H1 (cell line): ENCODE data around the gene CAPNS1. TPM values are rescaled to one million over a fixed set of nuclear protein-coding genes. Genes with fewer than 3 reads are reported as not detected.

Experiments
- CTCF ChIA-PET: fragments of 300-600 bp; sonication (Branson Sonifier 250); formaldehyde crosslinking; loops from one replicate; lab custom pipeline; 2021; ENCODE audit not compliant: partially characterized antibody; lab: Charles Lee
- POLR2A ChIA-PET: fragments of 300-600 bp; sonication (Branson Sonifier 250); formaldehyde crosslinking; loops from one replicate; lab custom pipeline; 2021; ENCODE audit warnings: inconsistent platforms; ENCODE audit not compliant: partially characterized antibody; lab: Charles Lee
- DNase-seq, 2 experiments: peaks; one replicate each; pipeline versions ENCODE4 v3.0.0 to v3.0.0-alpha.2; 2010 to 2022; ENCODE audit warnings: low spot score in 2 of 2, low read depth in 1 of 2, mixed read lengths in 1 of 2
- FAIRE-seq: peaks from 2 replicates; lab custom pipeline; 2011; peaks lifted over from hg19 to GRCh38; lab: Jason Lieb, UNC
- H2AFZ ChIP-seq: 2 replicates; pipeline ENCODE4 v1.8.1; 2012; ENCODE audit warnings: low read length, inconsistent platforms
- H2AK5ac ChIP-seq: 2 replicates; pipeline ENCODE4 v1.6.1; 2013; ENCODE audit warnings: low read depth, low read length
- H2BK120ac ChIP-seq: replicated peaks from 2 replicates; pipeline ENCODE3; 2013; ENCODE audit warnings: low read depth, low read length, inconsistent platforms
- H2BK12ac ChIP-seq: 2 replicates; pipeline ENCODE4 v1.6.1; 2013; ENCODE audit warnings: low read depth, low read length
- H2BK15ac ChIP-seq: 2 replicates; pipeline ENCODE4 v1.6.1; 2013; ENCODE audit warnings: low read length
- H2BK20ac ChIP-seq: 2 replicates; pipeline ENCODE4 v1.6.1; 2013; ENCODE audit warnings: low read length
- H2BK5ac ChIP-seq: 2 replicates; pipeline ENCODE4 v1.6.1; 2013; ENCODE audit warnings: low read depth, low read length
- H3K14ac ChIP-seq: 2 replicates; pipeline ENCODE4 v1.6.1; 2013; ENCODE audit warnings: inconsistent platforms; ENCODE audit not compliant: insufficient read length
- H3K18ac ChIP-seq: 2 replicates; pipeline ENCODE4 v1.6.1; 2013; ENCODE audit warnings: low read length; ENCODE audit errors: extremely low read depth
- H3K23ac ChIP-seq: 2 replicates; pipeline ENCODE4 v1.6.1; 2013; ENCODE audit warnings: inconsistent platforms; ENCODE audit not compliant: insufficient read length
- H3K23me2 ChIP-seq: 2 replicates; pipeline ENCODE4 v1.6.1; 2013; ENCODE audit warnings: low read depth, low read length
- H3K27ac ChIP-seq: 2 replicates; pipeline ENCODE4 v1.6.1; 2011; ENCODE audit warnings: low read depth, low read length, inconsistent platforms
- H3K27me3 ChIP-seq, 4 experiments: replicated peaks in 1 of 4; 1 replicate in 1 of 4; 2 replicates in 3 of 4; pipeline versions ENCODE4 v1.6.1 to v1.8.1; 2011 to 2013; ENCODE audit warnings: low read length in 3 of 4, mild to moderate bottlenecking in 3 of 4, inconsistent platforms in 2 of 4, mixed read lengths in 2 of 4, moderate library complexity in 1 of 4; ENCODE audit not compliant: control insufficient read depth in 3 of 4, insufficient read depth in 3 of 4; ENCODE audit errors: extremely low read depth in 1 of 4
- H3K36me3 ChIP-seq, 4 experiments: 2 replicates each; pipeline versions ENCODE4 v1.6.1 to v1.8.1; 2011 to 2013; ENCODE audit warnings: mild to moderate bottlenecking in 4 of 4, low read length in 3 of 4, moderate library complexity in 2 of 4, control low read depth in 1 of 4, inconsistent platforms in 1 of 4; ENCODE audit not compliant: insufficient read depth in 4 of 4, control insufficient read depth in 2 of 4
- H3K4ac ChIP-seq: replicated peaks from 2 replicates; pipeline ENCODE3; 2013; ENCODE audit warnings: low read length, low read depth, mixed read lengths, inconsistent platforms; ENCODE audit not compliant: insufficient read length
- H3K4me1 ChIP-seq, 4 experiments: replicated peaks in 1 of 4; 1 replicate in 1 of 4; 2 replicates in 3 of 4; pipeline versions ENCODE4 v1.6.1 to v1.8.1; 2011 to 2013; ENCODE audit warnings: low read length in 3 of 4, inconsistent platforms in 2 of 4, mixed read lengths in 1 of 4; ENCODE audit not compliant: insufficient read depth in 4 of 4, control insufficient read depth in 3 of 4
- H3K4me2 ChIP-seq, 2 experiments: 2 replicates each; pipeline versions ENCODE4 v1.6.1 to v1.8.1; 2011 to 2013; ENCODE audit warnings: low read depth in 2 of 2, low read length in 2 of 2, control low read depth in 1 of 2, inconsistent platforms in 1 of 2, mild to moderate bottlenecking in 1 of 2; ENCODE audit not compliant: insufficient read depth in 1 of 2
- H3K4me3 ChIP-seq, 4 experiments: fragments of 200-600, 300-600 bp in 1 of 4; sonication (generic), shearing (Covaris generic), sonication (Bioruptor Twin) in 1 of 4; 2 replicates each; pipeline versions ENCODE4 v1.5.1 to v1.8.1; 2011 to 2016; ENCODE audit warnings: low read length in 4 of 4, low read depth in 3 of 4, control low read depth in 2 of 4, inconsistent platforms in 2 of 4, mild to moderate bottlenecking in 2 of 4, mixed read lengths in 1 of 4, moderate library complexity in 1 of 4; ENCODE audit not compliant: insufficient read depth in 2 of 4; ENCODE audit errors: extremely low read depth in 1 of 4
- H3K56ac ChIP-seq: replicated peaks from 2 replicates; pipeline ENCODE3; 2013; ENCODE audit warnings: low read depth, mild to moderate bottlenecking, mixed read lengths, low read length, inconsistent platforms; ENCODE audit not compliant: insufficient read length
- H3K79me1 ChIP-seq: 2 replicates; pipeline ENCODE4 v1.6.1; 2013; ENCODE audit warnings: low read depth, low read length, control low read depth
- H3K79me2 ChIP-seq, 2 experiments: 2 replicates each; pipeline versions ENCODE4 v1.6.1 to v1.8.1; 2012 to 2013; ENCODE audit warnings: low read length in 2 of 2, mild to moderate bottlenecking in 2 of 2, inconsistent platforms in 1 of 2; ENCODE audit not compliant: insufficient read depth in 2 of 2, control insufficient read depth in 1 of 2
- H3K9ac ChIP-seq, 4 experiments: replicated peaks in 1 of 4; 1 replicate in 1 of 4; 2 replicates in 3 of 4; pipeline versions ENCODE4 v1.6.1 to v1.8.1; 2011 to 2013; ENCODE audit warnings: low read depth in 3 of 4, low read length in 3 of 4, control low read depth in 2 of 4, mild to moderate bottlenecking in 2 of 4, moderate library complexity in 2 of 4, inconsistent platforms in 1 of 4; ENCODE audit errors: extremely low read depth in 1 of 4
- H3K9me3 ChIP-seq, 2 experiments: 2 replicates each; pipeline versions ENCODE4 v1.6.1 to v1.8.1; 2012 to 2013; ENCODE audit warnings: mild to moderate bottlenecking in 2 of 2, moderate library complexity in 2 of 2, control low read depth in 1 of 2, inconsistent platforms in 1 of 2, low read depth in 1 of 2, low read length in 1 of 2, mixed read lengths in 1 of 2; ENCODE audit not compliant: insufficient read depth in 2 of 2
- H4K20me1 ChIP-seq, 2 experiments: replicated peaks in 1 of 2; 2 replicates each; pipeline versions ENCODE3 to v1.8.1; 2011 to 2013; ENCODE audit warnings: inconsistent platforms in 2 of 2, low read length in 2 of 2, mild to moderate bottlenecking in 1 of 2; ENCODE audit not compliant: insufficient read depth in 2 of 2, control insufficient read depth in 1 of 2
- H4K5ac ChIP-seq: 2 replicates; pipeline ENCODE4 v1.6.1; 2013; ENCODE audit warnings: low read length, low read depth, mixed read lengths, inconsistent platforms; ENCODE audit not compliant: insufficient read length
- H4K8ac ChIP-seq: 2 replicates; pipeline ENCODE4 v1.8.0; 2013; ENCODE audit warnings: mild to moderate bottlenecking, moderate library complexity, low read length, inconsistent platforms; ENCODE audit not compliant: insufficient read depth; ENCODE audit errors: extremely low read depth
- H4K91ac ChIP-seq: replicated peaks from 2 replicates; pipeline ENCODE3; 2013; ENCODE audit warnings: low read length, mixed read lengths, inconsistent platforms; ENCODE audit not compliant: insufficient read length
- CHD1 ChIP-seq: IDR thresholded peaks from 2 replicates; pipeline ENCODE4 v1.6.1; 2012; ENCODE audit warnings: low read depth, low read length, improper control_type of control experiment
- WGBS, 2 experiments: shearing (Covaris generic) in 1 of 2; methylation state at CpG; one replicate each; pipeline versions ENCODE4 v1.1.6 to v1.1.7; 2013 to 2015; ENCODE audit warnings: low lambda C conversion rate in 2 of 2, mixed read lengths in 2 of 2, inconsistent platforms in 1 of 2, low coverage in 1 of 2, missing lambda C conversion rate in 1 of 2; ENCODE audit not compliant: insufficient replicate concordance in 2 of 2, insufficient coverage in 1 of 2, insufficient read length in 1 of 2; ENCODE audit errors: extremely low coverage in 1 of 2, missing lambda C conversion rate in 1 of 2; 5-methylcytosine and 5-hydroxymethylcytosine counted together
- polyA plus RNA-seq, 7 experiments: library from polyadenylated mRNA; depleted of rRNA in 3 of 7; stranded (reverse) in 5 of 7; unstranded in 2 of 7; fragments of >200 nt in 5 of 7; fragments of 200-250 nt in 2 of 7; gene quantifications; 1 replicate in 5 of 7; 2 replicates in 1 of 7; 4 replicates in 1 of 7; pipeline versions ENCODE4 v1.2.1 to v1.2.3, GENCODE V29; 2011 to 2013; ENCODE audit warnings: missing spikeins in 2 of 7, mixed read lengths in 2 of 7
- total RNA-seq: library from RNA; stranded (reverse); fragmentation: NEBNext Ultra II Directional; extraction: Animal tissue kit (Norgen Biotek cat#: 25700); gene quantifications from 2 replicates; pipeline ENCODE4 v1.2.1, GENCODE V29; 2021

The CAPNS1 gene
- total and polyA plus RNA-seq, 2 of the 8 experiments (the other 6 are each of a cell fraction or from before 2014, with no cell fraction given) = 382 to 438 TPM

- no peak for DNase-seq
- ChIA-PET POLR2A (interaction anchor here (2.9 kb wide), 1 partner anchor 10 kb away, joined by 18 read pairs; no protein-coding TSS in a partner anchor), CTCF (interaction anchor here (1.0 to 1.5 kb wide), 4 partner anchors 11 to 57 kb away, joined by 3 to 5 read pairs (median 4); no protein-coding TSS in a partner anchor)
These were observed 26.4 kb upstream of the CAPNS1 start for GRCh38 chr19:36113425-36113824.

More at GRCh38 chr19:36113425-36113824, 26.4 kb upstream of the CAPNS1 start:
- Histone ChIP-seq H4K5ac (no peak overlapping the region), H2BK5ac (no peak overlapping the region), H2BK12ac (no peak overlapping the region), H3K9me3 (no peaks in the 10 kb centered on the region), H3K4ac (no peak overlapping the region), H3K79me2 (peaks cover 0 to 9% of the 10 kb centered on the region in 2 experiments; a peak in 1 of 4 replicates), H4K20me1 (peaks cover 3 to 6% of the 10 kb centered on the region in 2 experiments), H3K27ac (no peak overlapping the region), H3K27me3 (no peaks in the 10 kb centered on the region), H3K56ac (no peak overlapping the region), H3K23ac (no peak overlapping the region), H2BK20ac (no peak overlapping the region), H3K4me2 (peak overlapping the region; percentile 76 to 94), H2BK120ac (no peak overlapping the region), H2BK15ac (no peak overlapping the region), H3K4me3 (peak overlapping the region; percentile 73 to 96 (median 82); a peak in 5 of 8 replicates), H4K91ac (peak overlapping the region; percentile 41), H2AK5ac (no peak overlapping the region), H3K18ac (no peak overlapping the region), H3K79me1 (peaks cover 11% of the 10 kb centered on the region), H4K8ac (no peak overlapping the region), H3K9ac (0 out of 7 replicates have a peak overlapping the region, but pooled peaks of 1 of the 4 experiments have one; percentile 4), H3K36me3 (peaks cover 2 to 15% (median 8%) of the 10 kb centered on the region in 4 experiments; a peak in 5 of 8 replicates), H3K4me1 (peaks cover 8 to 23% (median 18%) of the 10 kb centered on the region in 4 experiments), H3K14ac (no peak overlapping the region), H2AFZ (no peak overlapping the region), H3K23me2 (peaks cover 10% of the 10 kb centered on the region)
- FAIRE-seq = no peak
- 94% methylated on average over 31 of the region's 34 CpGs; no CpG with 5 or more reads in 1 of the 2 experiments for WGBS, 2 experiments
- TF ChIP-seq CHD1 = no peak
